Measurements from ENCODE around the gene SLC18B1.
"Not testable (repeated sequence)": the region's sequence is repeated elsewhere in the genome, so short reads cannot be mapped to it uniquely, and the experiment has no call there.

The SLC18B1 gene

DNA sequence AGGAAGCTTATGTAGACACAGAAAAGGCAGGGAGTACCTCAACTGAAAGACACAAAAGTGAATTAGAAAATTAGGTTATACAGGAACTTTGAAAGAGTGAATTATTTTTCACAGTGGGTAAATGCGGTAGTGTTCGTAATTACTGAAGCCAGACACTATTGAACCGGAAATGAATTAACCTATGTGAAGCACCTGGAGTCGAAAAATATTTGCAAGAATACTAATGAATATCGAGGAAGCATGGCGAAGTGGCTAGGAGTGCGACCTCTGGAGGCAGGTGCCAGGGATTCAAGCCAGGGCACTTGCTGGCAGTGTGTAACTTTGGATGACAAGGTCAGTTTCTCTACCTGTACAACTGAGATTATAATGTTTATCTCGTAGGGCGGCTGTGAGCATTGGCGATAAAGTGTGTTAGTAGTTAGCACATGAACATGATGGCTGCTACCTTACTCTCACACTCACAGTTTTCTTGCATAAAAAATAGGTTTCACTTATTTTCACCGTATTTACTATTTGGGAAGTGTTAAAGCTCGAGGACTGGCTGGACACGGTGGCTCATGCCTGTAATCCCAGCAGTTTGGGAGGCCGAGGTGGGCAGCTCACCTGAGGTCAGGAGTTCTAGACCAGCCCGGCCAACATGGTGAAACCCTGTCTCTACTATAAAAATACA, 567 bp upstream of the SLC18B1 start:
- no peak for DNase-seq

DNA sequence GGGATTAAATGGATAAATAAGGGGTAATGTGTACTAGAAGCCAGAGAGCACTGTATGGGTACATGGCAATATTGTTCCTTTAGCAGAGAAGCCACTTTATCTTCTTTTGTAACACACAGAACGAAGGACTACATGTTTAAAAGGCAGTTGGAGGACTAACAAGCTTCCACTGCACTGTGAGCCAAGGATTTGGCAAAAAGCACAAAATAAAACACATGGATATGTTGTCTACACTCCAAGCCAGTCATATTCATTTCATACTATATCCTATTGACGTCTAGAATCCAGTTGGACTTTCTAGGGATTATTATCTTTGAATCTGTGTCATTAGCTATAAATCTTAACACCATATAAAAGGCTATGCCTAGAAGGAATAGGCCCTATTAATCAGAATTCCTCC, 3.0 kb downstream of the SLC18B1 start:
- no peak for DNase-seq

DNA sequence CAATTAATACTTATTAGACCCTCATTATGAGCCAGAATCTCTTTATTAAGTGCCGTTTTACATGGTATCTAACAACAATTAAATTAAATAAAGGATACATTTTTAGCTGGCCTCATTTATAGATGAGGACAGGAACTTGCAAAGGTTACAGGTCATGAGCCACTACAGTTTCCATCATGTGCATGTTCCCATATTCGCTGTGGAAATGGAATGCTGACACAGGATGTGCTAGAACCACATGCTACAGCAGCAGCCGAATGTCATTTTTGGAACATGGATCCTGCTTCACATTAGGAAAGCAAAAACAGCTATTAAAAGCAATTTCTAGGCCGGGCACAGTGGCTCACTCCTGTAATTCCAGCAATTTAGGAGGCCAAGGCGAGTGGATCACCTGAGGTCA, 5.9 kb downstream of the SLC18B1 start:
- DNase-seq, result no peak

DNA sequence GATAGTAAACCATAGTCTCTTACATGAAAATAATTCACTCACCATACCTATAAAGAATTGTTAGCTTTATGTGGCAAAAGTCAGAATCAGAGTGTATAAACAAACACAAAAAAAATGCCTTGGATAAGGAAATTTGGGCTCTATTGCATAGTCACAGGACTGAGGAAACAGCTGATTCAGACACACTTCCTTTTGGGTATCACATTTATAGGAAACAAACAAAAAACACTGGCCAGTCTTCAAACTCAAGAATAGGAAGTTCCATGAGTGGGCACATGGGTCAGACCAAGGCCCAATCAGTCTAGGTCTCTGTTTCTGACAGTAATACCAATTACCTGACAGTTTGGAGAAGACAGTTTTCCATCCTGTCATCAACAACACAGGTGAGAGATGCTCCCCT, 8.0 kb downstream of the SLC18B1 start:
- no peak for DNase-seq

DNA sequence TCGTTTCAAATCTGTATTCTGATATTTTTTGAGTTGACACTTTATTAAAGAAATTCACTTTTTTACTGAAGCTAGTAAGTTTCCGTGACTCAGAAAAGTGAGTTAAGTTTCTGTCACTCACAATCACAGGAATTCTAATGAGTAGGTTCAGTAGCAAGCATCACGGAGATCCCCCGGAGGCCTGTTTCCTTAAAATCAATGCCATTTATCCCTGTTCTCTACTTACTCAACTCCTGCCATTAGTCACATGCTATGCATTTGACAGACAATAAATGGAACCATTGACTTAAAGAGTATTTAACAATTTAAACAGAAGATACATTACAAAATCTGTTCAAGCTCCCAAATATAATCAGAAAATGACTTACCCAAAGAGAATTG, 9.1 kb downstream of the SLC18B1 start:
- no peak for DNase-seq

DNA sequence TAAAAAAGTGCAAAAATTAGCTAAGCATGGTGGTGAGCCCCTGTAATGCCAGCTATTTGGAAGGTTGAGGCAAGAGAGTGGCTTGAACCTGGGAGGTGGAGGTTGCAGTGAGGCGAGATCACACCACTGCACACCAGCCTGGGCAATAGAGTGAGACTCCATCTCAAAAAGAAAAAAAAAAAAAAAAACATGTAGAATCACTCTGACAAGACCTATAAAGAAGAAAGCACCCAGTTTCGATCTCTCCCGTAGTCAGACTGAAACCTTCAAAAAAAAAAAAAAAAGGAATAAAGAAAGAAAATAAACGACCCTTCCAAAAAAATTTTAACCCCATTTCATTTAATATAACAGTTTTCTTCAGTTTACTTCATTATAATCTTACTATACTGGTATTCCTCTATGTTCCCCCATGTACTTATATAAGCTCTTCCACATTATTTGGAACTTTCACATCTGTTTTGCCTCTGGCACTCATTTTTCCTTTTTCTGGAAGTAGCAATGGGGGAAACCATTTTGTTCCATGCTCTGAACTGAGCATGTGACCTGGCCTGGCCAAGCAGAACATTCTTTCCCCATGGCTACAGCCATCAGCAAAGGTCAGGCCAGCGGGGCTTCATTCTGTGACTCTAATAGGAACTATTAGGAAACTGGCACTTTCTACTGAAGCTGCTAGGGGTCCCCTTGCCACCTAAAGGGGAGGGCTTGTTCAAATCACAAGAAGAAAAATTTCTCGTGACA, 9.6 kb downstream of the SLC18B1 start:
- DNase-seq, result no peak

DNA sequence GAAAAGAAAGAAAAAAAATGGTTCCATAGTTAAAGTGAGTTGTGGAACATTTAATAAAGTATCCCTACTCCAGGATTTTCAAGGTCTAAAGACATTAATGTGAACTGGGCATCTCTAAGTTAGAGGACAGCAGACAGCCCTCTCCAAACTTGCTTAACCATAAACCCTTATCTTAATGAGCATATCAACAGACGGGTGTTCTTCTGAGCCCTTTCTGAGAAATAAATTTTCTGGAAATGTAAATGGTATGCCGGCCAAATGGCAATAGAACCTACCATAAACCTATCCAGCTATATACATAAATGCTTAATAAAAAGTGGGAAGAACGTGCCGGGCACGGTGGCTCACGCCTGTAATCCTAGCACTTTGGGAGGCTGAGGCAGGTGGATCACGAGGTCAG, 12.5 kb downstream of the SLC18B1 start:
- DNase-seq, result no peak

DNA sequence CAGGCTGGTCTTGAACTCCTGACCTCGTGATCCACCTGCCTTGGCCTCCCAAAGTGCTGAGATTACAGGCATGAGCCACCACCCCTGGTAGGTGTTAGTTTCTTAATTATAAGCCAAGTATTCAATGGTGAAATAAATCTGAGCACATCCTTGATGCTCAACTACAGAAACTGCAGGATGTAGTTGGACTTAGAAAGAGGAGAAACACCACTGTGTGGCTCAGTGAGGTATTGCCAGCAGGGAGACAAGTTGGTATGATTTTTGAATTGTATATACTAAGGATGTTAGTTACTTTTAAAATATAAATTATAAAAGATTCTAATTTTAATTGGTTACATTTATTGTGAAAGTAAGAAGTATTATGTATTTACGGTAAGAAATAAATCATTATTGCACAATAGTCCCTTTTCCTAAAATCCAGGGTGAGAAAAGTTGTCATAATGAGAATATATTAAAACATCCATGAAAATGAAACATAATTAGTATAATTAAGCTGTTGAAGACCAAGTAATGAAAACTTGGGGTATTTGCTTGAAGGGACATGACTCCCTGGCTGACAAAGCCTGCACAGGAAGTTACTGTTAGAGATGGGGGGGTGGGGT, 17.6 kb downstream of the SLC18B1 start:
- no peak for DNase-seq

DNA sequence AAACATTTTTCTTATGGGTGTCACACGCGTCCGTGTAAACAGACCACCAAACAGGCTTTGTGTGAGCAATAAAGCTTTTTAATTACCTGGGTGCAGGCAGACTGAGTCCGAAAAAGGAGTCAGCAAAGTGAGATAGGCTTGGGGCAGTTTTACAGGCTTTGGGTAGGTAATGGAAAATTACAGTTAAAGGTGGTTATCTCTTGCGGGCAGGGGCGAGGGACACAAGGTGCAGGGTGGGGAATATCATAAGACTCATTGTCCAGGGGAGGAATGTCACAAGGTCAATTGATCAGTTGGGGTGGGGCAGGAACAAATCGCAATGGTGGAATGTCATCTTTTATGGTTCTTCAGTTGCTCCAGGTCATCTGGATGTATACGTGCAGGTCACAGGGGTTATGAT, 20.6 kb downstream of the SLC18B1 start:
- DNase-seq, result not testable (repeated sequence)

DNA sequence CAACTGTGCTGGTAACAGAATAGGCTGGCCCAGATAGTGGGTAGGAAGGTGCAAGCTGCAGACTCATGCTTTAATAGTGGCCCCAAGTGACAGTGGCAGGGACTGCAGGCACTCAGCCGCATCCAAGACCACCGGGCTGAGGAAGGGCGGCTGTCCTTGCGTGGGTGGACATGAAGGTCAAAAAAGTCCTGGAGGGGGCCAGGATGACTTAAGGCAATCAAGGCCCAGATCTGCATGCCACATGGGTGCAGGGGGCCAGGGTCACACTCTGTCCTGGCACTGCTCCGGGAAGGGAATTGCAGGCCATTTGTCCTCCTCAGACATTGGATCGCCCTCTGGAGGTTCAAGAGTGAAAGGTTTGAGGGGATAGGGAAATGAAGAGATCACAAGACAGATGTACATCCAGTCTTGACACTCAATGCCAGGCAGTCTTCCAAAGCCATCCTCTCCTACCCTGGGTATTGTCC, 30.4 kb downstream of the SLC18B1 start:
- DNase-seq, result no peak

DNA sequence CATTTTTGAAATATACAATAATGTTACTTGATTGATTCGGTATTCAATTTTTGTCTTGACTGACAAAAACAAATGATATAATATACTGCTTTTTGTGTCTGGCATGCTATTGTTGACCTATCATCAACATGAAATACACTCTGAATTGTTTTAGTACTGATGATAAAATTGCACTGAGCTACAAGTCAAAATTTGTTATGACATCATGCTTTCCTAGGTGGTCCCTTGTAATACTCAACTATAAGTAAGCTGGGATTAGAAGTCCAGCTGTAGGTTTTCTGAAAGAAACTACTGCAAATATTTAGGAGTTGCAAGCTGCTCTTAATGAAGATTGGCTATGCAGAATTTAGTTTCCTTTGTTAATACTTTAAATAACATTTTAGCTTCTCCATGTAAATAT, 32.9 kb downstream of the SLC18B1 start:
- DNase-seq, result no peak

DNA sequence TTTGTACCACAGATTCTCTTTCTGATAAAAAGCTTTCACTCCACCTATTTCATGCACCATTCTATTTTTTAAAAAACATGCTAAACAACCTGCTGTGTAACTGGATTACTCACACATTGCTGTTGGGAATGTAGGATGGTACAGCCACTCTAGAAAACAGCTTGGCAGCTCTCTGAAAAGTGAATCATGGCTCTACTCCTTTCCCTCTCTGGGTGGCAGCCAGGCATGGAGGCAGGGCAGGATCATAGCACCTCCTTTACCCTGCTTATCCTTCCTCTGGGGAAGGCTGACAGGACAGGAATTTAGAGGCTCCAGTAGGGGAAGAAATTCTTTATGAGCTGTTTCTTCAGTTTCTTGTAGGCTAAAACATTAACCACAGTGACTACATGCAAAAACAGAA, 34.1 kb downstream of the SLC18B1 start:
- no peak for DNase-seq

DNA sequence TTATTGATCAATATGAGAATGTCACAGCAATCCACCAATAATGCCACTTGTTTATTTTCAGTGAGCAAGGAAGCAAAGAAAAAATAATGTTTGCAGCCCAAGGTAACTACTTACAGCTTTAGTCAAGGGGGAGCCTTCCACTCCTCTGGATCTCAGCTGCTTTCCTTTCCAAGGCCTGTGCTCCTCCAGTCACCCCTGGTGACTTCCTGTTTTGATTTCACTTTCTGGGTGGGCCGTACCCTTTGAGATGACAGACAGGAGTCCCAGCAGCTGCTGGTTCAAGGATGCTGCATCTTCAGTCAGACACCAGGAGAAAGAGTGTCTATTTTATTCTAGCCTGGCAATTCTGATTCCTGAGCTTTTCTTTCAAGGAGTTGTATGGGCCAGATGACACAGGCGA, 35.2 kb downstream of the SLC18B1 start:
- no peak for DNase-seq

DNA sequence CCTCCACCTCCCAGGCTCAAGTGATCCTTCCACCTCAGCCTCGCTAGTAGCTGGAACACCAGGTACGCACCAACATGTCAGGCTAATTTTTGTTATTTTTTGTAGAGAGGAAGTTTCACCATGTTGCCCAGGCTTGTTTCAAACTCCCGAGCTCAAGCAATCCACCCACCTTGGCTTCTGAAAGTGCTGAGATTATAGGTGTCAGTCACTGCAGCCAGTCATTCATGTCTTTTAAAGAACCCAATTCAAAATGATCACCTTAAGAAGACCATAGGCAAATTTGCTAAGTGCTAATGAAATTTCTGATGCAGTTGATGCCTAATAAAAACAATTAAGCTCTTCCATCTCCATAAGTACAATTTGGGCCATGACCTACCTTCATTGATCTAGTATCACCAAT, 38.2 kb downstream of the SLC18B1 start:
- no peak for DNase-seq

DNA sequence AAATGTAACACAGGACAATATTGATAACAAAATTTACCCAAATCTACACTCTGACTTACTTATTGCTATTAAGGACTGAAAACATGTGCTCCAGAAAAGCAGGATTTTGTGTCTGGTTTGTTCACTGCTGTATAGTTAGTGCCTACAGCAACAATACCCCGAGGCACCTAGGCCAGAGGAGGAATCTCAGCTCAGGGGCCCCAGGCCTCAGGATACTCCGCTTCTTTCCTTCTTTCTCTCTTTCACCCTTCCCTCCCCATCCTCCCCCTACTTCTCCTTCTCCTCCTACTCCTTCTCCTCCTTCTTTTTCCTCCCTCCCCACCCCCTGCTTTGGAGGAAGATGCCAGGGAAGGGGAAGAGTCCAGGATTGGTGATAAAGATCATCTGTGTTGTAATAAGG, 39.7 kb downstream of the SLC18B1 start:
- no peak for DNase-seq

DNA sequence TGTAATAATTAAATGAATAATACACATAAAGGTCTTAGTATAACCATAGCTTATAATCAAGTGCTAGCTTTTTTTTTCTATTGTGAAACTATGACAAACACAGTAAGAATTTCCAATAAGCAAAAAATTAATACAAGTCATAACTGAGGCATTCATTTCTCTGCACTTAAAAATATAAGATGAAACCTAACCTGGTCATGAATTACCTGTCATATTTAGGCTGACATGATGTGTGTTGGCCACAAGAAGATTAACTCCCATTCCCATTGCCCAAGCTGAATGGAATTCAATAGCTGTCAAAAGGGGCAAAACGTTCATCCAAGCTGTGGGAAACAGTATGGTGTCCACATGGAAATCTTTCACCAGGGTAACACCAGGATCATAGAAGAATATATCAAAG, 46.2 kb downstream of the SLC18B1 start:
- DNase-seq, result no peak

DNA sequence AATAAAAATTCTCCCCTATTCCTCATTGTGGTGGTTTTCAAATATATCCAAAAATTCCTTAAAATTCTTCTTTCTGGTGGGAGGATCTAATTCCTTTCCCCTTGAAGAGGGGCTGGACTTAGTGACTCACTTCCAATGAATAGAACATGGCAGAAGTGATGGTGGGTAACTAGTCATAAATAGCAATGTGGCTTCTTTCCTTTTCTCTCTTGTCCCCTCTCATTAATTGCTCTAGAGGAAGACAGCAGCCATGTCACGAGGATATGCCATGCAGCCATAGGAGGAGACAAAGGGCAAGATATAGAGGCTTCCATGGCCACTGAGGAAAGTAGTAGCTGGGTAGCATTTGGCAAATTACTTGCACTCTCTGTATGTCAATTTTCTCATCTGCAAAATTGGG, 46.6 kb downstream of the SLC18B1 start:
- DNase-seq, result no peak

DNA sequence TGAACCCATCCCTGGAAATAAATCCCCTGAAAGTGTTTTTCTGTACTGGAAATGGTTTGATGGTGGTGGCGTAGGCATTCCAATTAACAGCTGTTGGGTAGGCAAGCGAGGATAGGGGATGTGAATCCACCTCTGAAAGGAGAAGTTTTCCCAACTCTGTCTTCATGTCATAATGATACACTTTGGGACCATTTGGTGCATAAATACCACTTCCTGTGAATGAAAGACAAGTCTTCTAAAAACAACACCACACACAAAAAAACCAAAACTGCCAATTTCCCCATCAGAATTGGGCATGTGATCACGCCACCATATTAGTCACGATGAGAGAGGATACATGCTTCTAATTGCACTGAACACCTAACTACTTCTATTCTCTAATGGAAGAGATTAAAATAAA, 47.1 kb downstream of the SLC18B1 start:
- DNase-seq, result no peak

DNA sequence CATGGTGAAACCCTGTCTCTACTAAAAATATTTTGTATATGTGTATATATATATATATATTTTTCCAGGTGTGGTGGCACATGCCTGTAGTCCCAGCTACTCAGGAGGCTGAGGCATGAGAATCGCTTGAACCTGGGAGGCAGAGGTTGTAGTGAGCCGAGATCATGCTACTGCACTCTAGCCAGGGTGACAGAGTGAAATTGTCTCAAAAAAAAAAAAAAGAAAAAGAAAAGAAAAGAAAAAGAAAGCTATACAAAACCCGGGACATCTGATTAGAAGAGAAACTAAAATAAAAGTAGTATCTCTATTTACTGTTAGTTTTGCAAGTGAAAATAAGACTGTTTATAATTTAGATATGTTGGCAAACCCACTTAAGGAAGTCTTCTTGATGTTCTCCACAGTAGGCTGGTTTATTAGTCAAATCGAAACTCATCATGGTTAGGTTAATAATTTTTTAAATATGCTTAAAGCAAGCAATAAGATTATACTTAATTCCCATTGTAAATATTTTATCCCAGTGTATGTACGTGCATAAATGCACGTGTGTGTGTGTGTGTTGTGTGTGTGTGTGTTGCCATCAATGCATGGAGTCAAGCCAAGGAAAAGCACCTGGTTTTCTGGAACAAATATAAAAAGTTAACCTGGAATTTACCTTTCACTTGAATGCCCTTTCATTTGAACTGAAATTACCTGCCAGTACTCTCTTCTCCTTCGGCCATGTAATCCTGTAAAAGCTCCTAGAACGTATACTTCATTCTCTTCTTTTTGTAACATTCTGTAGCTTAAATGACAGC, 47.8 kb downstream of the SLC18B1 start:
- DNase-seq, result no peak

DNA sequence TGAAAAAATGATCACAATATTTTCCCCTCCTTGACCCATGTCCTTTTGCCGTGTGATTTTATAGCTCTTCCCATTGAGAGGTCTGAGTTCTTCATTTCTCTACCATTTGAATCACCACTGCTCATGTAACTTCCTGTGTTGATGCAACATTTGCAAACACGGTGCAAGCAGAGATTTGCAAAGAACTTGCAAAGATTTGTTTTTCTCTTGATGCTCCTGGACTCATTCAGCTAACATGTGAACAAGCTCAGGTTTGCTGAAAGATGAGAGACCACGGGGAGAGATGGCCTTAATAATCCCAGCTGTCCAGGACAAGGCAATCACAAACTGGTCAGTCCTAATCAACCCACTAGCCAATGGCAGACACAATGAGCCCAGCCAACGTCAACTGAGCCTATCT, 49.3 kb downstream of the SLC18B1 start:
- no peak for DNase-seq

DNA sequence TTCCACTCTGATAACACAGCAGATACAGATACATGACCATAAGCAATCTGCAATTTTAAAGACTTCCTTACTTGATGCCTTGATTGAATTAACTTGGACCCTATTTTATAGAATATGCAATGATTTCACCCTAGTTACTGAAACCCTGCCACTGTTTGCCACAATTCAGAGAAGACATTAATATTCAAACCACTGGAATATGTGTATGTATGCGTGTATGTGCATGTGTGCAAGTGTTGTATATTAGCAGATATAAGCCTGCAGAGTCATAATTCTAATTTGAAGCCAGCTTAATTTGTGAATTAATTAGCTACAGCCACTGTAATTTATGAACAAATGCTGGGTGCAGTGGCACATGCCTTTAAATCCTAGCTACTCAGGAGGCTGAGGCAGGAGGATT, 50.0 kb downstream of the SLC18B1 start:
- DNase-seq, result no peak

DNA sequence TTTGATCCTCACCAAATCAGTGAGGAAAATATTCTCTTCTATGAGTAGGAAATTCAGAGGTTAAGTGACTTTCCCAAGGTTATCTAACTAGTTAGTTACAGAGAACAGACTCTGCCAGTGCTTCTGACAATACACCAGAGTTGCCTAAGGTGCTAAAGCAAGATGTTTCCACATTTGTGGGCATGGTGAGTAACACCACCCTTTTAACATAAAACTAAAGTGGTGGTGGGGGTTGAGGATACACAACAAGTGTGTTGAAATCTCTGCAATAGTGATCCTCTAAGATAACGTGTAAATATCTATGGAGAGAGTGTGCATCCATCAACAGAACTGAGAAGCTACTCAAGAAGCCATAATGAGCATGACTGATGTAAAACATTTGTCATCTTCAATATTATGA, 52.4 kb downstream of the SLC18B1 start:
- no peak for DNase-seq

DNA sequence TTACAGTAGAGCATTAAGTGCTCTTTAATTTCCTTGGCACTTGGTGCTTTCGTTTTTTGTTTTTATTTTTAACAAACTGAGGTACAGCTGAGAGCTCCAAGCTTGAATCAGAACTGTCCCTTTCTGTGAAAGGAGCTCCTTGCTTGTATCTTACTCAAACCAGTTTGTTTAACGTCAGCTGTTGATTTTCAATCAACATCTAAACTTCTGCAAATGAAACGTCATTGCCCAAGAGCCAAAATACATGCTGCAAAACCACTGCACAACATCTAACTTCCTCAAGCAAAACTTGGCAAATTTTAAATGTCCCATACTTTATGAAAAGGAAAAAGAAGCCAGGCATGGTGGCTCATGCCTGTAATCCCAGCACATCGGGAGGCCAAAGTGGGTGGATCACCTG, 55.9 kb downstream of the SLC18B1 start:
- no peak for DNase-seq

DNA sequence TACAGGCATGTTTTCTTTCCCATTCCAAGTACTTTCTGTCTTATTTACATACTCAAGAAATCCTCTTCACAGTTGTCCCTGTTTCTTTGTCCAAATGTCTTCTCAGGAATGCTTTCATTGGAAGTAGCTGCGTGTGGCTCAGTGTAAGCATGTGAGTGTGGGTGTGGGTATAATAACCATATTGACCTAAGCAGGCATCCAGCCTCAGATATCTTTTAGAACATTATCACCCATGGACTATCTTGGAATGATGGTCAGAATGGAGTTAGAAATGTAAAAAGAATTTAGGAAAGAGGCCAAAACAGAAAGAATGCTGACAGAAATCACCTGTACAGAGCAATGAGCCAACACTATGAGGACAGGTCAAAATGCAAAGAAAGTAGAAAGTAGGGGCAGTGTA, 57.2 kb downstream of the SLC18B1 start:
- no peak for DNase-seq
